Stimulated activated CD4-positive, alpha-beta T cell treated with anti-CD3 and anti-CD28 coated beads, Interleukin-4, amount 100 ng/mL, for 48 hours (primary cell): ENCODE measurements around the gene ACP4.
"Not testable (repeated sequence)": the region's sequence is repeated elsewhere in the genome, so short reads cannot be mapped to it uniquely, and the experiment has no call there.

Experiments
- DNase-seq, 2 donors: peaks; one replicate each; pipeline ENCODE4 v3.0.0-alpha.2; 2020; ENCODE audit warnings: low read depth in 2 of 2

The ACP4 gene

GRCh38 chr19:50797429-50797780, 7.2 kb downstream of the ACP4 start:
- DNase-seq: no peak

GRCh38 chr19:50797781-50798658, 7.8 kb downstream of the ACP4 start:
- DNase-seq: no peak

DNA sequence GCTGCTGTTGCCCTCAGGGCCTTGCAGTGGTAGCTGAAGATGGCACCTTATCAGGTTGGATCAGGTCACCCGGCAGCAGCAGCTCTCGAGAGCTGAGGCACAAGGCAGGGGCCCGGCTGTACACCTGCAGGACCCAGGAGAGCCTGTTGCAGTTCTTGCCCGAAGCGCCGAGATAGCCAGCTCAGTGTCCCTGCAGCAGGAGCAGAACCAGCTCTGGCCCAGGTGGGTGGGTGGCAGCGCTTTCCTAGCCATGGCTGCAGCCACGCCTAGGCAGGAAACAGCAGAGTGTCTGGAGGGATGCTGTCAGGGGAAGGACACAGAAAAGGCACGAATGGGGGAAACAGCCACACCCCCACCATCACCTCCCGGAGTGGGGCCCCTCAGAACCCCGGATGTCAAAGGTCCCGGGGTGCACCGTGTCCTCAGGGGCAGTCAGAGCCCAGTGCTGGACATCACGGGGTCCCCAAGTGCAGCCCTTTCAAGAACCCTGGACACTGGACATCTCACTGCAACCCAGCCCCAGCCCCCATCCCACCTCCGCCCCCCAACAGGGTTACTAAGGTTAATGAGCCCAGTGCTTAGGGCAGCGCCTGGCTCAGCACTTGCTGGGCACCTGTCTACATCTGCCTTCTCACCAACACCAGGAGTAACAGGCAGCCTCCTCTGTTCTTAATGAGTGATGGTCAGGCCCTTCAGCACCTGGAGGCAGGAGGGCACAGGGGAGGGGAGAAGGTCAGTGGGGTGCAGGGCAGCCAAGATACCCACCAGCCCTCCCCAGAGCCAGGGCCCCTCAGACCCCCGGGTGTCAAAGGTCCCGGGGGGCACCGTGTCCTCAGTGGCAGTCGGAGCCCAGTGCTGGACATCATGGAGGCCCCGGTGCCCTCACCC, 8.7 kb downstream of the ACP4 start:
- no peak for DNase-seq

- no peak for DNase-seq
Observed at GRCh38 chr19:50799547-50799851, 9.3 kb downstream of the ACP4 start.

GRCh38 chr19:50801107-50801506, 10.9 kb downstream of the ACP4 start:
- DNase-seq: no peak

DNA sequence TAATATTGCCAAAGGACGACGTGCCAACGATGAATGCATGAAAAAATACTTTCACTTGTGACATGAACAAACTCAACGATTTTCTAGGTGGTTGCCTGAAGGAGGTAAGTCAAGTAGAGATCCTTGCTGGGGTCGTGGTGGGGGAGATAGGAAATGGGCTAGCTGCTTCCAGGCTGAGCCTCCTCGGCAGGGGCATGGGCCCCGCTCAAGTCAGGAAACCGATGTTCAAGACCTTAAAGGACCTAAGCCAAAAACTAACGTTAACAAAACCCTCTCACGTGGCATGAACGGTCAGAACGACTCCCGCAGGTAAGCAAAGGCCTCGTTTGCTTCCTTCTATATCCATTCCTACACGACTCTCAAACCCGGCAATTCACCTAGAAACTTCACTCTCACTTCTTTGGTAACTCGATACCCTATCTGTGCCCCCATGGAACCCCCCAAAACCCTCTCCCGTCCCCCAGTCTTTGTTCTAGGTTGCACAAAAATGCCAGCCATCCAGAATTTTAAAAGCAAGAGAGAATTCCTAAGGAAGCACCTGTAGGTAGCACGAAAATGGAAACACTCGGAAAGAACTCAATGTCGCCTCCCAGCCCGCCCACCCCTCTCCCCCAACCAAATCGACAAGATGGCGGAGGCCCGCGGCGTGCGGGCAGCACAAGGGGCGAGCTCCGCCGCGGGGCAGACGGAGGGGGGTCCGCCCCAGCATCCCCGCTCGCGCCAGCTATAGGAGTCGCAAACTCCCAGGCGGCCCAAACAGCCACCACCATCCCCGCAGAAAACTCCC, 13.6 kb downstream of the ACP4 start:
- DNase-seq: no peak

GRCh38 chr19:50804420-50805272, 14.4 kb downstream of the ACP4 start:
- DNase-seq: peak; percentile 97 to 98

DNA sequence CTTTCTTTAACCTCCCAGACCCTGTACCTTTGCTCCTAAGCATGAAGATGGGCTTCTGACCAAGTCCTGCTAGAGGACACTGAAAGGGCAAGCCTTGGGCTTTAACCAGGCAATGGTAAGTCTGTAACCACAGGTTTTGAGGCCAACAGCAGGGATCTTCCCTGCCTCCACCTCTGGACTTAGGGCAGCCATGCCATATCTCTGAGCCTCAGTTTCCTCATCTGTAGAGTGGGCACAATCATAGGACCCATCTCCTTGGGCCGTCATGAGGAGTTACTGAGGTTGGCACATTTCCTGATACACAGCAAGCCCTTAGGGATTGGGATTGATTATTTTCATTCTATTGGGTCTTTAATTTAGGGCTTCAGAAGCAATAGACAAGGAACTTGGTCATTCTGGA, 18.6 kb downstream of the ACP4 start:
- DNase-seq: no peak

DNA sequence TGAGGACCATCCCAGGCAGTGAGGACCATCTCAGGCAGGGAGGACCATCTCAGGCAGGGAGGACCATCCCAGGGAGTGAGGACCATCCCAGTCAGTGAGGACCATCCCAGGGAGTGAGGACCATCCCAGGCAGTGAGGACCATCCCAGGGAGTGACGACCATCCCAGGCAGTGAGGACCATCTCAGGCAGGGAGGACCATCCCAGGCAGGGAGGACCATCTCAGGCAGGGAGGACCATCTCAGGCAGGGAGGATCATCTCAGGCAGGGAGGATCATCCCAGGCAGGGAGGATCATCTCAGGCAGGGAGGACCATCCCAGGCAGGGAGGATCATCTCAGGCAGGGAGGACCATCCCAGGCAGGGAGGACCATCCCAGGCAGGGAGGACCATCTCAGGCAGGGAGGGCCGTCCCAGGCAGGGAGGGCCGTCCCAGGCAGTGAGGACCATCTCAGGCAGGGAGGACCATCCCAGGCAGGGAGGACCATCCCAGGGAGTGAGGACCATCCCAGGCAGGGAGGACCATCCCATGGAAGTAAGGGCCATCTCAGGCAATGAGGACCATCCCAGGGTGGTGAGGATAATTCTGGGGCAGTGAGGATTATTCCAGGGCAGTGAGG, 21.5 kb downstream of the ACP4 start:
- DNase-seq: not testable (repeated sequence)

DNA sequence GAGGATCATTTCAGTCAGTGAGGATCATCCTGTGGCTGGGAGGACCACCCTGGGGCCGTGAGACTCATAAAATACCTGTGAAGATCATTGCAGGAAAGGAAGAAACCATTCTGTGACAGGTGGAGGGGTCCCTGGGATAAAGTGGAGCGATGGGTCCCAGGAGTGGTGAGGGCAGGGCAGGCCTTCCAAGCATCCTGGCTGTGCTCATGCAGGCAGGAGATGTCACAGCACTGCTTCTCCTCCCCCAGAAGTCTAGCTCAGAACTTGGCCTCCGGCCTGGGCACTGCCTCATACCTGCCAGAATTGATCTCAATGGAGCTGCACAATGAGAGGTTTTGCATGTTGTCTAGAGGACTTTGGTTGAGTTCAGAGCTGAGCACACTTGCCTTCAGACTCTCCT, 22.3 kb downstream of the ACP4 start:
- no peak for DNase-seq

DNA sequence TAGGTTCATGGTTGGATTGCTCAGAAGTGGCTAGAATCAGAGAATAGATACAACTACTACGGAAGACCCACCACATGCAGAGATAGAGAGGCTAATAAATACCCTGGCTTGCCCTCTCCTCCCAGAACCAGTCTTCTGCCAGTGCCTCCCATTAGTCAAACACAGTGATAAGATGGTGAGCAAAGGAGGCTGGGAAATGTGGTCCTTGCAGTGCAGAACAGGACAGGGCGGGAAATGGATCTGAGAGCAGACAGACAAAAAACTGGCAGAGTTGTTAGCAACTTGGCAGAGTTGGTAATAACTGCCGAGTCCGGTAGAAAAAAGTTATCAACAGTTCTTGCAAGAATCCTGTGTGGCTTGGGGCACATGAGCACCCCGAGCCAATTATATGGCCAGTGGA, 24.7 kb downstream of the ACP4 start:
- no peak for DNase-seq

DNA sequence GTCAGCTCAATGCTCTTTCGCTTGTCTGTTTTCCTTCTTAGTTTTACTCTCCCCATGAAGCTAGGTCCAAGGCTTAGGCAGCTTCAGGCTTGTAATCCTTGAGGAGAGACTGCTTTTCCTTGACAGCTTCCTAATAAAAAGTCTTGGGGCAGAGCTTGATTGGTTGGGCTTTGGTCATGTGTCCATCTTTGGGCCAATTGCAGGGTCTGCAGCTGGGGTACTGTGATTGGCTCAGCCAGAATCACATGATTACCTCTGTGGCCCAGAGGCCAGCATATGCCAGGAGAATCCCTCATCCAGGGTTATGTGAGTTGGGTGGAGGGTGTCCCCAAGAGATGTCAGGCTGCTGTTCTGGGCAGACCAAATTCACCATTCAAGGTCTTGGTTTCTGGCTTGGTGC, 25.2 kb downstream of the ACP4 start:
- DNase-seq: no peak

GRCh38 chr19:50817941-50818858, 28.0 kb downstream of the ACP4 start:
- peak; percentile 59 to 67 for DNase-seq

DNA sequence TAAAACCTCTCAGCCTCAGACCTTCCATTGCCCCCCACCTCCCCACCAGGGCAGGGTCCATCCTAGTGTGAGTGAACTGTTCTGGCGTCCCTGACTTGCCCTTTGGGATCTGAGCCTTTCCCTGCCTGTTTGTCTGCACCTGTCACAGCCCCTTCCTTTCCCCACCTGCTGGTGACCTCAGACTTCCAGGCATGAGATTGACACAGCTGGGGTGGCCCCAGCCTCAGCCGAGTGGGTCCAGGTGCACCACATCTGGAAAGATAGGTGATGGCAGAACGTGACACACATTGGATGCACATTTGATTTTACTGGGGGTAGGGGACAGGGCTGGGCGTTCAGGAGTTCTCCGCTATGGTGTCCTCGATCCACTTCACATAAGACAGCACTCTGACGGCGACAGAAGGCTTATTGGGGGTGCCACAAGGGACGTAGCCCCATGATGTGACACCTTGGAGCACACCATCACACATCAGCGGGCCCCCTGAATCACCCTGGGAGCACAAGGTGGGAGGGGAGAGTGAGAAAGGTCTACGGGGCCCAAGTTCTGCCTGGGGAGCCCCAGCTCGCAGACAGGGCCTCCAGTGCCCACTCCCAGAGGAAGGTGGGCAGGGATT, 28.8 kb downstream of the ACP4 start:
- DNase-seq: no peak

DNA sequence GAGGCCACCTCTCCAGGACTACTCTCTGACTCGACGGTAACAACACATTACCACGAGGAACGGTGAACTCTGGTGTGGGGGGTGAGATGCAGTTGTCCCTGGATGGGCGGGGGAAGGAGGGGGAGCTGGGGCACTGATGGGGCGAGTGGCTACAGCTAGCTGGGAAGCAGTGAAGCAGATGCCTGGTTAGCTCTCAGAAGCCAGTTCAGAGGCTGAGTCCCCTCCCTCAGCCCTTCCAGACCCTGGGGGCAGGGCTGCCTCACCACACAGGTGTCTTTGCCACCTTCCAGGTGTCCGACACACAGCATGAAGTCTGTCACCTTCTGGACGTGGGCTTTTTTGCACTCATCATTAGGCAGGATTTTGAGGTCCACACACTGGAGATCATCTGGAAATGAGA, 29.4 kb downstream of the ACP4 start:
- no peak for DNase-seq

GRCh38 chr19:50820086-50820485, 29.9 kb downstream of the ACP4 start:
- DNase-seq: no peak

GRCh38 chr19:50820549-50821247, 30.5 kb downstream of the ACP4 start:
- no peak for DNase-seq

DNA sequence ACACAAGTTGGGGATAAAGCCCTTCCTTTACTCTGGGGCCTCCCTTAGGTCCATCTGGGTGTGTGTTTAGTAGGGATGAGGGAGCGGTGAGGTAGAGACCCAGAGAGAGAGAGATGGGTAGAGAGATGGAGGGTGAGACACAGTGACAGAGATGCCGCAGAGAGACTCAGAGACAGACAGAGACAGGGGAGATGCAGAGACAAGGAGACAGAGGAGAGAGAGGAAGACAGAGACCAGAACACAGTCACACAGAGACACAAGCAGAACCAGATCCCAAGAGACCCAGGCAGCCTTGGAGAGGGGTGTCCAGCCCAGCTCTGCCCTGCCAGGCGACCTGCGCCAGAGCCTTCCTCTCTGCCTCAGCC, 31.0 kb downstream of the ACP4 start:
- DNase-seq: no peak

- DNase-seq: no peak
Observed at GRCh38 chr19:50821622-50822021, 31.4 kb downstream of the ACP4 start.
